ENCODE data around the gene RNU1-4. TPM values are rescaled to one million over a fixed set of nuclear protein-coding genes. Genes with fewer than 3 reads are reported as not detected.
"Not testable (repeated sequence)": the region's sequence is repeated elsewhere in the genome, so short reads cannot be mapped to it uniquely, and the experiment has no call there.

The RNU1-4 gene
- polyA plus RNA-seq, 1 experiment, result not detected

DNA sequence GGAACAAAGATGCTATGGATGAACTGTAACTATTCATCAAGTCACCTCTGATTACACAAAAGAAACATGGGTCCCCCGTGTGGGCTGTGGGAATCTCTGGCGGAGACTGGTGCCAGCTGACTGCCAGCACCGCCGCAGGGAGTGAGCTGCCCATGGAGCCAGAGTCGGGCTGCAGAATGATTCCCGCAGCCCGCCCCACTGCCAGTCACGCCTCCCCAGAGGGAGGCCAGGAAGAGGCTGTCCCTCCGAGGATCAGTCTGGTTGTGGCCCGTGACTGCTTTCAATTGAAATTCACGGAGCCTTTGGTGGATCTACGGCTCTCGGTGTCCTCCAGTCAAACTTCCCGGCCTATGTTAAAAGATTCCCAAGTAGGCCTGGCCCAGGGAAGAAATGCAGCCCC, 27.7 kb upstream of the RNU1-4 start:
- H3K4me3 ChIP-seq (ENCODE audit: low read depth, low read length), result not testable (repeated sequence)

DNA sequence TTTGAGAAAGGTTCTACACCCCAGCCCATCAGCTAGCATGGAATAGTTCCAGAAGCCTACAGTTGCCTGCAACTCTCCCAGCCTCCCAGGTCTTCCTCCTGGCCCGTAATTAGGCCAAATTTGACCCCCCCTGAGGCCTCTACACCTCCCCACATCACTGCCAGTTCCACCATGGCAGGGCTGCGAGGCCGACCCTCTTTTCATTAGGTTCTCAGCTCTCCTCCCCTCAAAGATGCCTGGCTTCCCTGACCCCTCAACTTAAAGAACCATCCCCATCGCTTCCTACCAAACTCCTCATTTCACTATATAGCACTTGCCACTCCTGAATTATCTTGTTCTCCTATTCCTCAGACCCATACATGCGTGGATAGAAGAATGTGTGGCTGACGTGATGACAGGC, 27.3 kb upstream of the RNU1-4 start:
- DNase-seq (ENCODE audit: low read depth); H3K4me3 ChIP-seq (ENCODE audit: low read depth, low read length); H3K27me3 ChIP-seq (ENCODE audit: control insufficient read depth, insufficient read depth, low read length); H3K36me3 ChIP-seq (ENCODE audit: control insufficient read depth, insufficient read depth, low read length); POLR2A ChIA-PET: not testable (repeated sequence)
- CTCF ChIA-PET, result interaction anchor here (1.0 to 16.9 kb wide), 4 partner anchors 10 to 15 kb away, joined by 3 to 222 read pairs (median 5); no protein-coding TSS in a partner anchor

More for the DNA sequence above, 27.7 kb upstream of the RNU1-4 start:
- CTCF ChIA-PET, result interaction anchor here (1.0 to 16.9 kb wide), 5 partner anchors 10 to 104 kb away, joined by 3 to 222 read pairs (median 5); no protein-coding TSS in a partner anchor
- H3K27me3 ChIP-seq (ENCODE audit: control insufficient read depth, insufficient read depth, low read length); H3K36me3 ChIP-seq (ENCODE audit: control insufficient read depth, insufficient read depth, low read length); DNase-seq (ENCODE audit: low read depth); POLR2A ChIA-PET: not testable (repeated sequence)

DNA sequence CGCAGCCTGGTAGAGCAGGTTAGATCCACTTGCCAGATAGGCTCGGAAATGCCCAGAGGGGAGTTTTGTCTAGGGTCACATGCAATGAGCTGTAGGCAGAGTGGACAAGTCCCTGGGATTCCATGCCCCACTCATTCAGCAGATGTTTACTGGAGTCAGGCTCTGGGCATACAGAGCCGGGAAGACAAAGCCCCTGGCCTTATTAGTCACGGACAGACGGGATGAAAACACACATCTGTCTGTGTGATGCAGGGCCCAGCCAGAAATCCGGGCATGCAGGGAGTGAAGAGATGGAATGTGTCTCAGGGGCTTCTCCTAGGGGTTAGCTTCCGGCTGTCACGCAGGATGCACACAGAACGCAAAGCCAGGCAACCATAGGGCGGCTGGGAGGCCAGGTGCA, 26.8 kb upstream of the RNU1-4 start:
- H3K36me3 ChIP-seq (ENCODE audit: control insufficient read depth, insufficient read depth, low read length); POLR2A ChIA-PET; DNase-seq (ENCODE audit: low read depth); H3K4me3 ChIP-seq (ENCODE audit: low read depth, low read length); H3K27me3 ChIP-seq (ENCODE audit: control insufficient read depth, insufficient read depth, low read length): not testable (repeated sequence)
- CTCF ChIA-PET, result interaction anchor here (2.3 to 16.9 kb wide), 2 partner anchors 9 to 15 kb away, joined by 5 to 222 read pairs; no protein-coding TSS in a partner anchor

DNA sequence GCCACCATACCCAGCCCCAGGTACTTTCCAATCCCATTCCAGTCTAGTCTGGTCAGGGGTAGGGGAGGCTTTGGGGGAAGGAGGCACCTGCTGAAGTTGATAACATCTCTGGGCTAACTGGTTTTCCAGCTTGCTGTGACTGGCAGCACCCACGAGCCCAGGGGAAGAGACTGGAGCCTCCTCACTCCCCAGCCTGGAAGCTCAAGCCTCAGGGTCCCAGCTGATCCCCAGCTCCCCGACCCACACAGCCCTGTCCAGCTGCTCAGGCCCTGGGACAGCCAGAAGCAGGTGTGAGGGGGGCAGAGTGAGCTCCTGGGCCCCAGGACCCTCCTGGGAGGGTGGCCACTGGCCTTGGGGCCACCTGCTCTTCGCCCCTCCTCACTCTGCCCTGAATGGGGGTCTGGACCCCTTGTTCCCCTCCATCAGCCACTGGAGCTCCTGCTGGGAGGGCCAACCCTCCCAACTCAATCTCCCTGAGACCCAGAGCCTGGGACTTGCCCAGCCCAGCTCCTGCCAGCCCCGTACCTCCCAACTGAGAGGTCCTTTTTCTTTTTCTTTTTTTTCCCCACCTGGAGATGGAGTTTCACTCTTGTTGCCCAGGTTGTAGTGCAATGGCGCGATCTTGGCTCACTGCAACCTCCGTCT, 23.5 kb upstream of the RNU1-4 start:
- TF ChIP-seq, protein P1, sequence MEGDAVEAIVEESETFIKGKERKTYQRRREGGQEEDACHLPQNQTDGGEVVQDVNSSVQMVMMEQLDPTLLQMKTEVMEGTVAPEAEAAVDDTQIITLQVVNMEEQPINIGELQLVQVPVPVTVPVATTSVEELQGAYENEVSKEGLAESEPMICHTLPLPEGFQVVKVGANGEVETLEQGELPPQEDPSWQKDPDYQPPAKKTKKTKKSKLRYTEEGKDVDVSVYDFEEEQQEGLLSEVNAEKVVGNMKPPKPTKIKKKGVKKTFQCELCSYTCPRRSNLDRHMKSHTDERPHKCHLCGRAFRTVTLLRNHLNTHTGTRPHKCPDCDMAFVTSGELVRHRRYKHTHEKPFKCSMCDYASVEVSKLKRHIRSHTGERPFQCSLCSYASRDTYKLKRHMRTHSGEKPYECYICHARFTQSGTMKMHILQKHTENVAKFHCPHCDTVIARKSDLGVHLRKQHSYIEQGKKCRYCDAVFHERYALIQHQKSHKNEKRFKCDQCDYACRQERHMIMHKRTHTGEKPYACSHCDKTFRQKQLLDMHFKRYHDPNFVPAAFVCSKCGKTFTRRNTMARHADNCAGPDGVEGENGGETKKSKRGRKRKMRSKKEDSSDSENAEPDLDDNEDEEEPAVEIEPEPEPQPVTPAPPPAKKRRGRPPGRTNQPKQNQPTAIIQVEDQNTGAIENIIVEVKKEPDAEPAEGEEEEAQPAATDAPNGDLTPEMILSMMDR (IDR thresholded peaks at IDR 0.05; ENCODE audit: insufficient read depth, low read depth, low read length), result no peak
- Histone ChIP-seq H3K27me3 (ENCODE audit: control insufficient read depth, insufficient read depth, low read length) (peaks cover 1% of the 10 kb centered on the region; the same call in 1 of the 2 replicates), H3K36me3 (ENCODE audit: control insufficient read depth, insufficient read depth, low read length) (no peaks in the 10 kb centered on the region), H3K4me3 (ENCODE audit: low read depth, low read length) (no peak overlapping the region)
- CTCF ChIA-PET, result interaction anchor here (0.9 to 16.9 kb wide), 4 partner anchors 8 to 96 kb away, joined by 3 to 222 read pairs (median 47); no protein-coding TSS in a partner anchor
- no peak for DNase-seq (ENCODE audit: low read depth)
- POLR2A ChIA-PET, result no interaction called here

DNA sequence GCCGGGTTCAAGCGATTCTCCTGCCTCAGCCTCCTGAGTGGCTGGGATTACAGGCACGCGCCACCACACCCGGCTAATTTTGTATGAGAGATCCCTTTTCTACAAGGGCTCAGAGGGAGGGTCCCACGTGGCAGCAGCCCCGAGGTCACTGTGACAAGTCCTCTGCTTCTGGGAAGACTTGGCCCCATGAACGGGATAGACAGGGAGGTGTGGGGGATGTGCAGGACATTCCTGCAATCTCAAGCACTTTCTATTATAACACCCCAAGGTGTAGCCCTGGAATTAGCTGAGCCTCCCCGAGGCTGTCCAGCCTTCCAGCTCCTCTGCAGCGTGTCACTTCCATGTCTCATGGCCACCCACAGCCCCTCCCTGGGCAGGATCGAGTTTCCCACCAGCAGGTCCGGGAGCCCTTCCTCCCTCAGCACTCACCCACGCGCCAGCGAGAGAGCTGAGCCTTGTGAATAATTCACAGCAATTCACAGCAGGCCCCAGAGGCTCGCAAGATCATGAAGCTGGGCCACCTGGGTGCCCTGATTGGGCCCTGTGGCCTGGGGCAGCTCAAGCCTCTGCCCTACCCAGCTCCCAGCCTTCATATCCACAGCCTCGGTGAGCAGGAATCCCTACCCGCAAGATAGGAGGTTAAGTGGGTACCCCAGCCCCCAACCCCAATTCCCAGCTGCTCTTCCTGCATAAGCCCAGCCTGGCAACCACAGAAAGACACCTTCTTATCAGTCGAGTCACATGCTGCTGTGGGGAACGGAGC, 22.8 kb upstream of the RNU1-4 start:
- no peak for DNase-seq (ENCODE audit: low read depth)
- no peak overlapping the region for H3K4me3 ChIP-seq (ENCODE audit: low read depth, low read length)
- POLR2A ChIA-PET, result no interaction called here
- H3K27me3 ChIP-seq (ENCODE audit: control insufficient read depth, insufficient read depth, low read length), result peaks cover 1% of the 10 kb centered on the region
- CTCF ChIA-PET, result interaction anchor here (0.7 to 16.9 kb wide), 3 partner anchors 9 to 115 kb away, joined by 3 to 222 read pairs (median 89); no protein-coding TSS in a partner anchor
- H3K36me3 ChIP-seq (ENCODE audit: control insufficient read depth, insufficient read depth, low read length), result no peaks in the 10 kb centered on the region
- TF ChIP-seq, protein P1 (IDR thresholded peaks at IDR 0.05; ENCODE audit: insufficient read depth, low read depth, low read length), result no peak

DNA sequence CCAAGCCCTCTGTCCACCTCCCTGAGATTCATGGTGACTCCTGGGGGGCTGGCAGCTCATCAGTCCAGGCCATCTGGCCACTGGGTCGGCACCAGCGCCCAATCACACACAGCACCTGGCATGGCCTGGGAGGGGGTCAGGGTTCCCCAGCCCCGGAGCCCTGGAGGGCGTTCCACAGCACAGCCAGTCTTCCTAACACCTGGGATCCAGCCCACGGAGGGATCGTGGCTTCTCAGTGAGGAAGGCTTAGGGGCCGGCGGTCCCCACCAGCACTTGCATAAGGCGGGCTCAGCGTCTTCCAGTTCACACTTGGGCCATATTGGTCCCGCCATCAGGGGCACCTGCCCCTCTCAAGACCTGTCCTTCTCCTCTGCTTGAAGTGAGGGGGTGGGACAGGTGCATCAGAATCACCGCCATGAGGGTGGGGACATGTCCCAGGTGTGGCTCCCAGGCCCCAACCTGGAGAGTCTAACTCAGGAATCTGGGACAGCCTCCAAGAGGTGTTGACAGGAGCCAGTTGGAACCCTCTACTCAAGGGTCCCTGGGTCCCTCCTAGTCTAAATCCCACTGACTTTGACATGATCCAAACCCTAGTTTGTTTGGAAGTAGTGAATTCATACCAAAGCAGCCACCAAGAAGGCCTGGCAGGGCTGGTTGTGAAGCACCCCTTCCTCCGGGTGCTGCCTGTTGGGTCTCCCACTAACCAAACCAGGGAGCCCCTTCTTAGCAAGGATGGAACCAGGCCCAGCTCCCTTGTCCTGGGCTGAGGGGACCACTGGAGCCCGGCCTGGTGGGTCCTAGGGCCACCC, 22.0 kb upstream of the RNU1-4 start:
- CTCF ChIA-PET, result interaction anchor here (0.7 to 16.9 kb wide), 4 partner anchors 10 to 116 kb away, joined by 3 to 222 read pairs (median 46); no protein-coding TSS in a partner anchor
- DNase-seq (ENCODE audit: low read depth); H3K36me3 ChIP-seq (ENCODE audit: control insufficient read depth, insufficient read depth, low read length); POLR2A ChIA-PET; H3K27me3 ChIP-seq (ENCODE audit: control insufficient read depth, insufficient read depth, low read length); H3K4me3 ChIP-seq (ENCODE audit: low read depth, low read length): not testable (repeated sequence)

Measured in BJ (cell line).